Endodermal cell (in vitro differentiated cells): ENCODE data around the gene ENGASE. TPM values are rescaled to one million over a fixed set of nuclear protein-coding genes. Genes with fewer than 3 reads are reported as not detected.
A peak's percentile ranks its signal among the peaks of the same experiment; 100 is the strongest.

Experiments used
- DNase-seq: peaks from one replicate; pipeline ENCODE4 v3.0.0-alpha.2; 2017
- H3K27ac ChIP-seq: 2 replicates; pipeline ENCODE4 v1.5.1; 2013; ENCODE audit warnings: mild to moderate bottlenecking, low read depth, low read length, moderate library complexity
- H3K27me3 ChIP-seq: 2 replicates; pipeline ENCODE4 v1.6.1; 2013; ENCODE audit warnings: mild to moderate bottlenecking, low read length, moderate library complexity; ENCODE audit not compliant: insufficient read depth, control insufficient read depth, poor library complexity, severe bottlenecking
- H3K36me3 ChIP-seq: 2 replicates; pipeline ENCODE4 v1.7.0; 2013; ENCODE audit warnings: mild to moderate bottlenecking, low read length, moderate library complexity; ENCODE audit not compliant: control insufficient read depth, insufficient read depth
- H3K4me1 ChIP-seq: one replicate; pipeline ENCODE4 v1.7.0; 2013; ENCODE audit warnings: low read length; ENCODE audit not compliant: control insufficient read depth, insufficient read depth
- H3K4me3 ChIP-seq: 2 replicates; pipeline ENCODE4 v1.5.1; 2013; ENCODE audit warnings: mild to moderate bottlenecking, low read length, moderate library complexity
- H3K9ac ChIP-seq: 2 replicates; pipeline ENCODE4 v1.6.1; 2013; ENCODE audit warnings: mild to moderate bottlenecking, low read length, moderate library complexity; ENCODE audit not compliant: poor library complexity, severe bottlenecking; ENCODE audit errors: extremely low read depth
- H3K9me3 ChIP-seq: 2 replicates; pipeline ENCODE4 v1.6.1; 2013; ENCODE audit warnings: mild to moderate bottlenecking, low read length, moderate library complexity; ENCODE audit not compliant: control insufficient read depth
- H3K27ac Mint-ChIP-seq: 2 replicates; pipeline ENCODE4 v1.8.0; 2020; ENCODE audit warnings: mixed read lengths
- H3K27me3 Mint-ChIP-seq: 2 replicates; pipeline ENCODE4 v1.8.0; 2021; ENCODE audit warnings: mild to moderate bottlenecking, mixed read lengths; ENCODE audit not compliant: insufficient read depth
- H3K36me3 Mint-ChIP-seq: 2 replicates; pipeline ENCODE4 v1.8.0; 2020; ENCODE audit warnings: low read depth, mixed read lengths
- H3K4me1 Mint-ChIP-seq: 2 replicates; pipeline ENCODE4 v1.8.0; 2020; ENCODE audit warnings: mixed read lengths
- H3K4me3 Mint-ChIP-seq: 2 replicates; pipeline ENCODE4 v1.8.0; 2020; ENCODE audit warnings: mild to moderate bottlenecking, moderate library complexity, mixed read lengths
- H3K9me3 Mint-ChIP-seq: 2 replicates; pipeline ENCODE4 v1.8.0; 2020; ENCODE audit warnings: mild to moderate bottlenecking, mixed read lengths
- CTCF ChIP-seq: fragments of 200-600 bp; sonication (generic); conservative IDR thresholded peaks from 2 replicates; pipeline ENCODE4 v1.5.0; 2021; ENCODE audit warnings: antibody characterized with exemption, mild to moderate bottlenecking
- WGBS, 2 experiments: methylation state at CpG; one replicate each; pipeline versions ENCODE4 v1.1.5 to v1.1.7; 2013; ENCODE audit warnings: missing lambda C conversion rate in 2 of 2, mixed read lengths in 1 of 2; ENCODE audit not compliant: insufficient coverage in 1 of 2, insufficient read length in 1 of 2; 5-methylcytosine and 5-hydroxymethylcytosine counted together
- long read RNA-seq, 4 experiments: library from polyadenylated mRNA in 2 of 4; library from RNA in 1 of 4; library from capped mRNA in 1 of 4; stranded (forward) in 3 of 4; unstranded in 1 of 4; transcript quantifications; one replicate each; pipeline ENCODE4 v2.0.0, GENCODE V29; 2020 to 2021; ENCODE audit warnings: inconsistent platforms in 1 of 4
- polyA plus RNA-seq, 2 experiments: library from polyadenylated mRNA; stranded (reverse); fragments of 50-300 nt; gene quantifications; one replicate each; pipeline ENCODE4 v1.2.3, GENCODE V29; 2013
- total RNA-seq, 2 donors: library from RNA; stranded (reverse); fragmentation: NEBNext Ultra II Directional in 1 of 2; extraction: Animal tissue kit (Norgen Biotek cat#: 25700) in 1 of 2; gene quantifications; 2 replicates in 1 of 2; 3 replicates in 1 of 2; pipeline ENCODE4 v1.2.1, GENCODE V29; 2021

The ENGASE gene
- 10 to 100 TPM; 40.8 to 42.0 TPM for total RNA-seq
- polyA plus RNA-seq (2013, experiment 1 of 2), result 33.7 TPM
- 27.0 TPM for polyA plus RNA-seq (2013, experiment 2 of 2)
- long read RNA-seq, experiment 1, result 0 reads
- long read RNA-seq, experiment 2, partial matches to known transcripts, result 5 of 30 reads
- long read RNA-seq, experiment 2, other reads (novel, unspliced or antisense), result 20 of 30 reads
- long read RNA-seq, experiment 3, partial matches to known transcripts, result 14 of 16 reads
- long read RNA-seq, experiment 3, other reads (novel, unspliced or antisense), result 2 of 16 reads
- long read RNA-seq, experiment 4, result 0 reads

- H3K27ac ChIP-seq, result no peak within 1 kb of the TSS
- Mint-ChIP-seq H3K27ac (peak within 1 kb of the TSS; percentile 59), H3K4me1 (peaks cover 8% of the 10 kb centered on the region), H3K36me3 (peaks cover 15% of the 10 kb centered on the region), H3K9me3 (no peaks in the 10 kb centered on the region), H3K4me3 (peak within 1 kb of the TSS; percentile 74), H3K27me3 (peaks cover 9% of the 10 kb centered on the region)
- H3K4me1 ChIP-seq, result no peaks in the 10 kb centered on the region
- 0% methylated on average over 39 to 106 of the region's 106 CpGs for WGBS, 2 experiments
- peak within 1 kb of the TSS; percentile 85 for H3K4me3 ChIP-seq
- peaks cover 9% of the 10 kb centered on the region for H3K36me3 ChIP-seq
- H3K9me3 ChIP-seq, result no peaks in the 10 kb centered on the region
- no peaks in the 10 kb centered on the region for H3K27me3 ChIP-seq
- DNase-seq, result peak; percentile 100
- TF ChIP-seq CTCF, result no peak
- peak within 1 kb of the TSS; percentile 49 for H3K9ac ChIP-seq
Measured at GRCh38 chr17:79074649-79075445, at the start of gene ENGASE. TSS of gene ENGASE (plus strand) at chr17:79074824. CDS start at chr17:79074945, 121 bp downstream.

DNA sequence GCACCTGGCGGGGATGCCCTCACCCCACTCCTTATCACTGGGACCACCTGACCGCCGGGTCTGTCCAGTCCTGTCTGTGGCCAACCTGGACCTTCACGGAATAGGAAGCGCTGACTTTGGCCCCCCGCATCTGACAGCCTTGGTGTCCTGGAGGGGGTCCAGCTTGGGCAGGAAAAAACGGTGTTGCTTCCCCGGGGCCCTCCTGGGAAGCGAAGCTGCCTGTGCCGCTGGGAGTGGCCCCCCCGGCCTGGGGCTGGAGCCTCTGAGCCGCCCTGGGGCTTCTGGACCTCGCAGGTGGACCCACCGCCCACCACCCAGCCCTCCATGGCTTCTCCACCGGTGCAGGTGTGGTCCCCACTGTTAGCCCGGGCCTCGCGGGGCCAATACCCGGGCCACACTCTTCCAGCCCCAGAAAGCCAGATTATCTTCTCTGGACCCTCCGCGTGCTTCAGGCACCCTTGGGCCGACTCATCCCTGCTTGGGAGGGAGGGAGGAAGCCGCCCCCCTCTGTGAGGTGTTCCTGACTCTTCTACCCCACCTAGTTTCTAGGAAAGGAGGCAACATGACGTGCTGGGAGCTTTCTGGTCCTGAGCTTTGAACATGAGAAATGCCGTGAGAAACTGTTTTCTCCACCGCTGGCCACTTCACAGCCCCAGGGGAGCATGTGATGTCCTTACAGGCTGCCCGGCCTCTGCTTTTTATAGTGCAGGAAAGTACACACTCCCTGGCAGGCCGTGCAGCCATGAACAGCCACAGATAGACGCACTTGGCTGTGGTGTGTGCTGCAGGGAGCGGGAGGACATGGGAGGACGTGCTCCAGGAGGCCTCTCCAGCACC, 49.5 kb upstream of the ENGASE start:
- Histone ChIP-seq H3K9me3 (no peaks in the 10 kb centered on the region), H3K4me3 (peak overlapping the region; percentile 85), H3K36me3 (no peaks in the 10 kb centered on the region), H3K27me3 (peaks cover 38% of the 10 kb centered on the region), H3K27ac (no peak overlapping the region), H3K4me1 (peaks cover 6% of the 10 kb centered on the region), H3K9ac (no peak overlapping the region)
- peak; percentile 48 for DNase-seq
- H3K9me3 Mint-ChIP-seq, result no peaks in the 10 kb centered on the region
- H3K4me1 Mint-ChIP-seq, result peaks cover 37% of the 10 kb centered on the region
- H3K27me3 Mint-ChIP-seq, result peaks cover 67% of the 10 kb centered on the region
- TF ChIP-seq CTCF, result no peak
- H3K36me3 Mint-ChIP-seq, result peaks cover 3% of the 10 kb centered on the region
- peak overlapping the region; percentile 76 for H3K4me3 Mint-ChIP-seq
- no peak overlapping the region for H3K27ac Mint-ChIP-seq
- 82 to 88% methylated on average over 10 to 31 of the region's 31 CpGs for WGBS, 2 experiments
